TTC549 (cell line): ENCODE measurements around the gene DOCK7.
A peak's percentile ranks its signal among the peaks of the same experiment; 100 is the strongest.
"Not testable (repeated sequence)": the region's sequence is repeated elsewhere in the genome, so short reads cannot be mapped to it uniquely, and the experiment has no call there.

Experiments
- FAIRE-seq: peaks from 2 replicates; lab custom pipeline; 2012; peaks lifted over from hg19 to GRCh38; lab: Jason Lieb, UNC

The DOCK7 gene

DNA sequence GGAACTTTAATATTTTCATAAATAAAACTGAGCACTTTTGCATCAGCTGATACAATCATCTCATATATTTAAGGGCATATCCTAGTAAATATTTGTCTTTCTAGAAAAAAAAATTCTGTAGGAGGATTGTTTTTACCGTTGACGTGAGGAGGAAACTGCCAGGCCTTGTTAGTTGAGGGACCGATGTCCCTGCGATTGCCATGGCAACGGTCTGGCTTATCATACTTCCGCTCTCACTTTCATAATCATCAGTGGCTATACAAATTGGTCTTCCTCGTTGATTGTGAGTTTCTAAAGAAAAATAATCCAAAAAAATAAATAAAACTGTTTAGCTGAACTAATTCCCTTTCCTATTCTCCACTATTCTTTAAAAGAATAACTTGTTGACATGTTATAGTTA is 160.2 kb downstream of the DOCK7 start:
- no peak for FAIRE-seq

- FAIRE-seq = not testable (repeated sequence)
Measured at GRCh38 chr1:62527346-62527745, 160.8 kb downstream of the DOCK7 start.

- no peak for FAIRE-seq
Measured at GRCh38 chr1:62523860-62524259, 164.3 kb downstream of the DOCK7 start.

GRCh38 chr1:62516600-62516999 is 171.6 kb downstream of the DOCK7 start:
- FAIRE-seq = no peak

GRCh38 chr1:62514746-62515423 is 173.3 kb downstream of the DOCK7 start:
- FAIRE-seq = no peak

DNA sequence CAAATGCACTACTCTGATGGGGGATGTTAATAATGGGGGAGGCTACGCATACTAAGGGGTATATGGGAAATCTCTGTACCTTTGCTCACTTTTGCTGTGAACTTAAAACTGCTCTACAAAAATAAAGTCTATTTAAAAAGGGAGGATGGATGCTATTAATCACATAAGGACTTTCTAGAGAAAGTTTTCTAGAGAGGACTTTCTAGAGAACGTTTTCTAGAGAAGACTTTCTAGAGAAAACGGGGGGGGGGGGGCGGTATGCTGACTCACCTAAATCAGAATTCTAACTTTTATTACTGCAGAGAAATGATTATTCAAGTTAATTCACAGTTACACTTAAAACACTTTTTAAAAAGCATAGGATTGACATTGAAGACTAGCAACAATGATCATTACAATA is 175.2 kb downstream of the DOCK7 start:
- no peak for FAIRE-seq

GRCh38 chr1:62509028-62509427 is 179.2 kb downstream of the DOCK7 start:
- FAIRE-seq = no peak

DNA sequence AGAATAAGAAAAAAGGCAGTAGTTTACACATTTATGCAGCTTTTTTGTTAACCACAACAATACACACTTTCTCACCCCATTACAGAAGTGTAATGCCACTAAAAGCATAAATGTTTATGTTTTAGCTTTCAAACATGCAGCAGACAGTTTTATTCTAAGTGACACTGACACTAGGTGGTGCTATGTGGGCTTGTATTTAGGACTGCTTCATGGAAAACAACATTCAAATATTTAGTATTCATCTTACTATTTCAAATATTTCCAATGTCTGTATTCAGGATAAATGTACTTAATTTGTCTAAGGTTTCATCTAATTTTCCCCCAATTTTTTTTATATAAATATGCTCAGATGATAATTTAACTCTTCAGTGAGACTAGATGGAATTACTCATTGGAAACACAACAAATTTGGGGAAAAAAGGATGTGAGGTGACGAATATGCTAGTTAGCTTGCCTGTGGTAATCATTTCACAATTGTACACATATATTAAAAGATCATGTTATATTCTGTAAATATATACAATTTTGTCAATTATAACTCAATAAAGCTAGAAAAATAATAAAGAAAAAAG is 179.9 kb downstream of the DOCK7 start:
- FAIRE-seq = peak; percentile 82

DNA sequence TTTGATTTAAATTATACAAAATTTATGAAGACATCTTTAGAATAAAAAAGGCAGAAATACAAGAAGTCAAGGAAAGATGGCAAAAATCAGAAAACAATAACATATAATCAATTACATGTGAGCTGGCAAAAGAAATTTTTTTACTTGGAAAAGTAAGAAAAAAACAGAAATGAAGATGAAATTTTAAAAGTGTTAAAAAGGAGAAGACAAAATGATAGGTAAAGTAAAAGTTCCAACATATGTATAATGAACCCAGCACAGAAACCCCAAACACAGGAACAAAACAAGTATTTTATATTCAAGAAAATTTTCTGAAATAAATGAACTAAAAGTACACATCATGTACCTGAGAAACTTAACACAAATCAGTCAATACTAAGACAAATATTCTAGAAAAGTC is 188.0 kb downstream of the DOCK7 start:
- peak; percentile 5 for FAIRE-seq

DNA sequence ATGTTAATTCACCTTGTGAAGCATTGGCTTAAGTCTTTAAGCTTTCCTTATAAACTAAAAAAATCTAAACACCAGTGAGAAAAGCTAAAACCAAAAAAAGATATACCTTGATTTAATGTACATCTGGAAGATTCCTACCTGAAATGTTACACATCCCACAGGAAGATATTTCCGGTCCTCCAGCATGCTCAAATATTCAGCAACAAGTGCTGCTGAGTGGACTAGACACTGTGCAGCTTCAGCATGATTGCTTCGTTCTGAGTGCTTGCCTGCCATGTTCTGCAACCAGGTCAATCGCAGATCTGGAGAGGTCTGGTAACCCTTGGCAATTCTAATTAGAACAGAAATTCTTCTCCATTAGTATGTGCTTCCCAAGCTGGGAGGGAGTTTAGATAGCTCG is 194.0 kb downstream of the DOCK7 start:
- FAIRE-seq = no peak

DNA sequence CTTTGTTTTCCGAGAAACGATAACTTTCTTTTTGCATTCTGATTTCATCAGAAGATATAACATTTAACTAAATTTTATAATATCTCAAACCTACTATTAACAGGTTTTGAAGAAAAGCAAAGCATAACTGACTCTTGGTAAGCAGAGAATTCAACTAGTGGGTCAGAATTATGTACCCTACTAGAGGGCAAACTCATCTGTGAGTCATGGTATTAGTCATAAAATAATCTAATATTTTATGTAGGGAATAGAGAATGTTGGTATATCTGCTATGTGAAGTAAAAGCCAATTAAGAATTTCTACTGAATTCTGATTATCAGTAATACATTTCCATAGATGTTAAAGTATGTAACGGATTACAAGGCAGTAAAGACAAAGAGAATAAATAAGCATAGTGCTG is 194.5 kb downstream of the DOCK7 start:
- FAIRE-seq = no peak

DNA sequence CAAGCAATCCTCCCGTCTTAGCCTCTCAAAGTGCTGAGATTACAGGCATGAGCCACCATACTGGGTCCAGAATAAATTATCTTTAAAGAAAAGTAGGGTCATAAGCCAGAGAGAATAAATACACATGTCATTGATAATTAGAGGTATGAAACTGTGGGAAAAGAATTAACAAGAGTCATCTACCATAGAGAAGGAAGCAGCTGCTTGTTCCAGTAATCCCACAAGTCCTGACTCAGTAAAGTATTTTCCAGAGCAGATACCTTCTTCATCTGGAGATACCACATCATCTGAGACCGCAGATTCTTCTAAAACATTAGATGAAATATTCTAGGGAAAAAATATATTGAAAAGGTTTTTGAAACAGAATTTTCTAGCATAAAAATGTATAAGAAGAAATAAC is 195.7 kb downstream of the DOCK7 start:
- no peak for FAIRE-seq

DNA sequence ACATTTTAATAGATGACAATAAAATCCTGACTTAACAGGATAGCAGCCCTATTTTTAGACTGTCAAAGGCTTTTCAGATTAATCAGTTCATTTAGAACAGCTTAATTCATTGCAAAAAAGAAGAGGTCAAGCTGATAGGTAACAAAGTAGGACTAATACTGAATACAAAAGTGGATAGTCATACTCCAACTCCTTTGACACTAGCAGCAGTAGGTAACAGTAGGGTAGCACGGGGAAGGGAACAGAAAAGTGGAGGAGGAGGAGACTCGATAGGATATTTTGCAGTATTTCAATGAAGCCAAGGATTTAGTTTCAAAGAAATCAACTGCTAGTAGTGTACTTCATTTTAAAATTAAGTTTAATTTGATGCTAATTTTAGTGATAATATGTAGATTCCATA is 200.2 kb downstream of the DOCK7 start:
- FAIRE-seq = no peak

GRCh38 chr1:62484824-62485468 is 203.2 kb downstream of the DOCK7 start:
- no peak for FAIRE-seq

DNA sequence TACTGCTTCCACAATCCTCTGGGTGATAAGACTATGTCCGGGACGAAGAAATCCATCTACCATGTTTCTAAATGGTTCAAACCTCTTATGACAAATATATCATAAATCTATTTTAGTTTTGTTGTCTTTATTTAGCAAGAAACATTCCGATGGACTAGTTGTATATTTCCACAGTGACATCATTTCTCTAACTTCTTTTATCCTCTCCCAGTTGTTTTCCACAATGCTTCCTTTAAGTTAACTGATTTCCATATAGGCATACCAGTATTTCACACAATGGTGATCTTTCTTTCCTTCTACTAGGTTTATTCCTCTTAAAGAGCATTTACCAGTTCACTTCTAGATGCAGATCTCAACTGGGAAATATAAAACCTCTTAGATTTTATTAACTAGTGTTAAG is 206.5 kb downstream of the DOCK7 start:
- FAIRE-seq = no peak

- FAIRE-seq = no peak
Measured at GRCh38 chr1:62476525-62477219, 211.5 kb downstream of the DOCK7 start.

DNA sequence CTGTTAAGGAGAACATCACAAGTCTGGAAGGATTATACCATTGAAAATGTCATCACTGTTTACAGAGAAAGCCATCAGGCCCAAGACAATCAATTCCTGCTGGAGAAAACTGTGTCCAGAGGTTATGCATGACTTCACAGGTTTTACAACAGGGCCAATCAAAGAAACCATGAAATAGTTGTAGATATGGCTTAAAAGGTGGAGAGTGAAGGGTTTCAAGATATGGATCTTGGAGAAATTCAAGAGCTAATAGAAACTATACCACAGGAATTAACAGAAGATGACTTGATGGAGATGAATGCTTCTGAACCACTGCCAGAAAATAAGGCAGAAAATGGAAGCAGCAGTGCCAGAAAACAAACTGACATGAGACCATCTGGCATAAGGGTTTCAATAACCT is 221.1 kb downstream of the DOCK7 start:
- no peak for FAIRE-seq

DNA sequence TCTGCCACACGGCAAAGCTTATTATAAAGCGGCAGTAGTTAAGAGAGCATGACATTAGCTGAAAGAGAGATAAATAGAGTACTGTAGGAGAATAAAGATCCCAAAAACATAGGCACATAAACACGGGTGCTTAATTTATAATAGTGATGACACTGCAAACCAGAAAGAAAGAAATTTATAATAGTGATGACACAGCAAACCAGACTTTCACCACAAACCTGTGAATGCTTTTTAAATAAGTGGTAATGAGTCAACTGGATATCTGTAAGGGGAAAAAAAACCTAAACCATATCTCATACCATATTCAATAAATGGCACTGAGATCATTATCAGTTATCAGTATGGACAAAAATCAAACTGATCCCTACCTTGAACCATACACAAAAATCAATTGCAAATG is 225.8 kb downstream of the DOCK7 start:
- FAIRE-seq = no peak

DNA sequence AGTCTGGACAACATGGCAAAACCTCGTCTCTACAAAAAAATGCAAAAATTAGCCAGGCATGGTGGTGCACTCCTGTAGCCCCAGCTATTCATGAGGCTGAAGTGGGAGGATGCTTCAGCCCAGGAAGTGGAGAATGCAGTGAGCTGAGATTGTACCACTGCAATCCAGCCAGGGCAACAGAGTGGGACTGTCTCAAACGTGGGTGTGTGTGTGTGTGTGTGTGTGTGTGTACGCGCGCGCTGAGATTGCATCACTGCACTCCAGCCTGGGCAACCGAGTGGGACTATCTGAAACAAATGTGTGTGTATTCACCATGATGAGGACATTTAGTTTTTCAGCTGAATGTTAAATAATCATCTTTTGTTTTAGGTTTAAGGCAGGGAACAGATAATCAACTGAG is 230.2 kb downstream of the DOCK7 start:
- FAIRE-seq = no peak

- no peak for FAIRE-seq
Measured at GRCh38 chr1:62452951-62453350, 235.2 kb downstream of the DOCK7 start.

DNA sequence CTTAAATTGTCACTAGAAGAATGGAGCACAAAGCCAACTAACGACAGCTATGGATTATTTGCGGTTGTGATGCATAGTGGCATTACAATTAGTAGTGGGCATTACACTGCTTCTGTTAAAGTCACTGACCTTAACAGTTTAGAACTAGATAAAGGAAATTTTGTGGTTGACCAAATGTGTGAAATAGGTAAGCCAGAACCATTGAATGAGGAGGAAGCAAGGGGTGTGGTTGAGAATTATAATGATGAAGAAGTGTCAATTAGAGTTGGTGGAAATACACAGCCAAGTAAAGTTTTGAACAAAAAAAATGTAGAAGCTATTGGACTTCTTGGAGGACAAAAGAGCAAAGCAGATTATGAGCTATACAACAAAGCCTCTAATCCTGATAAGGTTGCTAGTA is 237.9 kb downstream of the DOCK7 start:
- FAIRE-seq = no peak

GRCh38 chr1:62448221-62448933 is 239.8 kb downstream of the DOCK7 start:
- no peak for FAIRE-seq

DNA sequence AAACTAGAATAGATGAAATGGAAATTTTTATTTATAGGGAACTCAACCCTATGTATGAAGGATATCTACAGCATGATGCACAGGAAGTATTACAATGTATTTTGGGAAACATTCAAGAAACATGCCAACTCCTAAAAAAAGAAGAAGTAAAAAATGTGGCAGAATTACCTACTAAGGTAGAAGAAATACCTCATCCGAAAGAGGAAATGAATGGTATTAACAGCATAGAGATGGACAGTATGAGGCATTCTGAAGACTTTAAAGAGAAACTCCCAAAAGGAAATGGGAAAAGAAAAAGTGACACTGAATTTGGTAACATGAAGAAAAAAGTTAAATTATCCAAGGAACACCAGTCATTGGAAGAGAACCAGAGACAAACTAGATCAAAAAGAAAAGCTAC is 243.5 kb downstream of the DOCK7 start:
- no peak for FAIRE-seq
